ENCODE measurements around the gene MBD1. TPM values are rescaled to one million over a fixed set of nuclear protein-coding genes. Genes with fewer than 3 reads are reported as not detected.

MBD1 gene
- total RNA-seq, 6 donors from 2014 or later, result 57.6 to 150 (median 72.9) TPM

- 0 to 1% methylated on average over 57 to 72 of the region's 76 CpGs for WGBS, 2 donors
- peak within 1 kb of the TSS; percentile 81 to 94 (median 89) for H3K4me3 ChIP-seq
- H3K9me3 ChIP-seq, result no peaks in the 10 kb centered on the region
- peaks cover 5 to 22% (median 11%) of the 10 kb centered on the region in 4 donors for H3K4me1 ChIP-seq
- ATAC-seq (ENCODE audit: low FRiP score in 2 of 2) (peak; percentile 96 to 98), DNase-seq (peak; percentile 96 to 99)
- TF ChIP-seq EP300 (IDR thresholded peaks at IDR 0.05) (peak in 1 of 4 donors; percentile 3), POLR2A (IDR thresholded peaks at IDR 0.05) (peak in 2 of 4 donors; percentile 30 to 60), CTCF (IDR thresholded peaks at IDR 0.05) (peak; percentile 46 to 92 (median 86)), POLR2AphosphoS5 (IDR thresholded peaks at IDR 0.05) (peak; percentile 81 to 83)
- H3K36me3 ChIP-seq, result peaks cover 7 to 33% (median 28%) of the 10 kb centered on the region in 4 donors
- H3K27ac ChIP-seq, result peak within 1 kb of the TSS; percentile 84 to 92 (median 88)
- no peaks in the 10 kb centered on the region for H3K27me3 ChIP-seq
Observed at GRCh38 chr18:50287441-50288347, 6.4 kb upstream of the MBD1 start, which contains the start of gene CXXC1. CXXC1 (minus strand) TSS chr18:50287692; CDS start chr18:50287589, 103 bp downstream.

- no peaks in the 10 kb centered on the region for H3K27me3 ChIP-seq
Observed at GRCh38 chr18:50287028-50287440, 5.7 kb upstream of the MBD1 start.

GRCh38 chr18:50286391-50287027, 5.2 kb upstream of the MBD1 start:
- H3K27ac ChIP-seq, result peak overlapping the region; percentile 84 to 92 (median 88)
- peak in 1 of 2 donors; percentile 77 for DNase-seq
- 29 to 44% methylated on average over 19 to 23 of the region's 23 CpGs for WGBS, 2 donors

More at GRCh38 chr18:50287028-50287440, 5.7 kb upstream of the MBD1 start:
- Histone ChIP-seq H3K27ac (peak overlapping the region; percentile 84 to 92 (median 88)), H3K4me3 (peak overlapping the region; percentile 81 to 94 (median 89)), H3K9me3 (no peaks in the 10 kb centered on the region), H3K36me3 (peaks cover 7 to 39% (median 32%) of the 10 kb centered on the region in 4 donors), H3K4me1 (peaks cover 8 to 26% (median 14%) of the 10 kb centered on the region in 4 donors)
- peak in 1 of 2 donors; percentile 80 for DNase-seq
- 3 to 6% methylated on average over 10 to 27 of the region's 27 CpGs for WGBS, 2 donors
- peak in 1 of 2 donors; percentile 1 for ATAC-seq (ENCODE audit: low FRiP score in 2 of 2)
- TF ChIP-seq EP300 (IDR thresholded peaks at IDR 0.05), result no peak
- no peak for TF ChIP-seq POLR2A (IDR thresholded peaks at IDR 0.05)
- TF ChIP-seq POLR2AphosphoS5 (IDR thresholded peaks at IDR 0.05), result no peak
- TF ChIP-seq CTCF (IDR thresholded peaks at IDR 0.05), result no peak

More at GRCh38 chr18:50286391-50287027, 5.2 kb upstream of the MBD1 start:
- no peaks in the 10 kb centered on the region for H3K27me3 ChIP-seq
- peaks cover 11 to 29% (median 17%) of the 10 kb centered on the region in 4 donors for H3K4me1 ChIP-seq
- peak overlapping the region; percentile 81 to 94 (median 89) for H3K4me3 ChIP-seq
- H3K36me3 ChIP-seq, result peaks cover 7 to 39% (median 32%) of the 10 kb centered on the region in 4 donors
- no peaks in the 10 kb centered on the region for H3K9me3 ChIP-seq
- ATAC-seq (ENCODE audit: low FRiP score in 2 of 2), result no peak
- no peak for TF ChIP-seq CTCF (IDR thresholded peaks at IDR 0.05)
- no peak for TF ChIP-seq POLR2A (IDR thresholded peaks at IDR 0.05)
- TF ChIP-seq EP300 (IDR thresholded peaks at IDR 0.05), result no peak
- TF ChIP-seq POLR2AphosphoS5 (IDR thresholded peaks at IDR 0.05), result no peak
